Activated B cell treated with CpG ODN at 0.5 μM for 24 hours (primary cell): ENCODE measurements around the gene GABPB2. TPM values are rescaled to one million over a fixed set of nuclear protein-coding genes. Genes with fewer than 3 reads are reported as not detected.

Experiments
- ATAC-seq: fragments of 200-7000 bp; cut with Tn5 transposase; one replicate; pipeline ENCODE4 v1.10.0; 2021; ENCODE audit warnings: low read depth, mild to moderate bottlenecking, moderate library complexity
- CTCF ChIA-PET: fragments of 350-600 bp; sonication (Branson Sonifier 250); formaldehyde crosslinking; loops from one replicate; lab custom pipeline; 2021; ENCODE audit warnings: antibody characterized with exemption; lab: Charles Lee
- POLR2A ChIA-PET: fragments of 350-600 bp; sonication (Branson Sonifier 250); formaldehyde crosslinking; loops from one replicate; lab custom pipeline; 2021; ENCODE audit warnings: antibody characterized with exemption; lab: Charles Lee
- DNase-seq: peaks from one replicate; pipeline ENCODE4 v3.0.0; 2022
- H3K27ac Mint-ChIP-seq: one replicate; pipeline ENCODE4 v1.8.0; 2020; ENCODE audit warnings: mixed read lengths
- H3K27me3 Mint-ChIP-seq: one replicate; pipeline ENCODE4 v1.8.0; 2021; ENCODE audit warnings: mixed read lengths
- H3K36me3 Mint-ChIP-seq: one replicate; pipeline ENCODE4 v1.8.0; 2021; ENCODE audit warnings: low read depth, mixed read lengths
- H3K4me1 Mint-ChIP-seq: one replicate; pipeline ENCODE4 v1.8.0; 2021; ENCODE audit warnings: mixed read lengths
- H3K4me3 Mint-ChIP-seq: one replicate; pipeline ENCODE4 v1.8.0; 2020; ENCODE audit warnings: mild to moderate bottlenecking, mixed read lengths
- H3K9me3 Mint-ChIP-seq: one replicate; pipeline ENCODE4 v1.8.0; 2020; ENCODE audit warnings: mixed read lengths
- intact Hi-C: fragments of 100-400 bp; cut with micrococcal nuclease; formaldehyde crosslinking; loops from one replicate; pipeline ENCODE4 v1.15.1; 2024
- total RNA-seq: library from RNA; stranded (reverse); gene quantifications from 2 replicates; pipeline ENCODE4 v1.2.3, GENCODE V29; 2022
- TF ChIP-seq, protein P1 (sequence below): fragments of 200-600 bp; IDR thresholded peaks from one replicate; pipeline ENCODE4 v1.8.0; 2022; ENCODE audit warnings: antibody characterized with exemption, mild to moderate bottlenecking

Gene GABPB2
- total RNA-seq, 1 donor from 2014 or later, result 17.4 TPM

DNA sequence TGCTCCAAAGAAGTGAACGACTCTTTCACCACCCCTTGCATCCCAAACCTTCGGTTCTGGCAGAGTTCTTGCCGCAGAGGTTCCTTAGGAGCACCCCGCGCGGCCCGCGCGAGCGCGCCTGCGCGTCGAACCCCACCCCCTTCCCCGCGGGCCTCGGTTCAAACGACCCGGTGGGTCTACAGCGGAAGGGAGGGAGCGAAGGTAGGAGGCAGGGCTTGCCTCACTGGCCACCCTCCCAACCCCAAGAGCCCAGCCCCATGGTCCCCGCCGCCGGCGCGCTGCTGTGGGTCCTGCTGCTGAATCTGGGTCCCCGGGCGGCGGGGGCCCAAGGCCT is 23.0 kb upstream of the GABPB2 start, which contains the start of gene C1orf56:
Gene C1orf56 (plus strand): TSS at position 161 of the 334 bp plus-strand sequence. CDS start 97 bp downstream, at position 258.
- peak; percentile 56 for DNase-seq
- Mint-ChIP-seq H3K9me3 (no peaks in the 10 kb centered on the region), H3K4me1 (peaks cover 42% of the 10 kb centered on the region), H3K27ac (peak within 1 kb of the TSS; percentile 89), H3K4me3 (peak within 1 kb of the TSS; percentile 94), H3K27me3 (no peaks in the 10 kb centered on the region), H3K36me3 (peaks cover 24% of the 10 kb centered on the region)
- ChIA-PET POLR2A (interaction anchor here (0.6 to 4.7 kb wide), 10 partner anchors 11 to 716 kb away, joined by 3 to 63 read pairs (median 5); partner anchors contain the start of genes CDC42SE1, GABPB2, MINDY1 and MLLT11), CTCF (interaction anchor here (1.1 to 2.3 kb wide), 4 partner anchors 10 to 24 kb away, joined by 5 to 10 read pairs (median 9); partner anchors contain the start of genes CDC42SE1, GABPB2 and MLLT11)
- ATAC-seq, result peak; percentile 78
- intact Hi-C loops, result loop anchor here (5.0 kb wide), 1 partner anchor 170 kb away; the partner anchor contains the start of gene ARNT
- TF ChIP-seq, protein P1, sequence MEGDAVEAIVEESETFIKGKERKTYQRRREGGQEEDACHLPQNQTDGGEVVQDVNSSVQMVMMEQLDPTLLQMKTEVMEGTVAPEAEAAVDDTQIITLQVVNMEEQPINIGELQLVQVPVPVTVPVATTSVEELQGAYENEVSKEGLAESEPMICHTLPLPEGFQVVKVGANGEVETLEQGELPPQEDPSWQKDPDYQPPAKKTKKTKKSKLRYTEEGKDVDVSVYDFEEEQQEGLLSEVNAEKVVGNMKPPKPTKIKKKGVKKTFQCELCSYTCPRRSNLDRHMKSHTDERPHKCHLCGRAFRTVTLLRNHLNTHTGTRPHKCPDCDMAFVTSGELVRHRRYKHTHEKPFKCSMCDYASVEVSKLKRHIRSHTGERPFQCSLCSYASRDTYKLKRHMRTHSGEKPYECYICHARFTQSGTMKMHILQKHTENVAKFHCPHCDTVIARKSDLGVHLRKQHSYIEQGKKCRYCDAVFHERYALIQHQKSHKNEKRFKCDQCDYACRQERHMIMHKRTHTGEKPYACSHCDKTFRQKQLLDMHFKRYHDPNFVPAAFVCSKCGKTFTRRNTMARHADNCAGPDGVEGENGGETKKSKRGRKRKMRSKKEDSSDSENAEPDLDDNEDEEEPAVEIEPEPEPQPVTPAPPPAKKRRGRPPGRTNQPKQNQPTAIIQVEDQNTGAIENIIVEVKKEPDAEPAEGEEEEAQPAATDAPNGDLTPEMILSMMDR, result no peak

GRCh38 chr1:151047925-151048644 is 22.5 kb upstream of the GABPB2 start:
- Mint-ChIP-seq H3K9me3 (no peaks in the 10 kb centered on the region), H3K27ac (peak overlapping the region; percentile 89)
- intact Hi-C loops, result loop anchor here (1.0 to 5.0 kb wide), 5 partner anchors 11 to 171 kb away; partner anchors contain the start of genes ARNT, CDC42SE1, GABPB2 and PRUNE1

DNA sequence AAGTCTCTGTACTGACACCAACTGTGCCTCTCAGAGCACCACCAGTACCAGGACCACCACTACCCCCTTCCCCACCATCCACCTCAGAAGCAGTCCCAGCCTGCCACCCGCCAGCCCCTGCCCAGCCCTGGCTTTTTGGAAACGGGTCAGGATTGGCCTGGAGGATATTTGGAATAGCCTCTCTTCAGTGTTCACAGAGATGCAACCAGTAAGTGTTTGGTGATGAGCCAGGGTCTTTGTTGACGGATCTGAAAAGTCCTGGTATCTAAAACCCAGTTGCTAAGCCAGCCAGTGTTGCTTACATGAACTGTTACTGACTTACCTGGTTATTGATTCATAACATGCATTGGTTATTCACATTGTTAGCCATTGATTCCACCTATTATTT is 21.9 kb upstream of the GABPB2 start:
- peaks cover 42% of the 10 kb centered on the region for H3K4me1 Mint-ChIP-seq
- POLR2A ChIA-PET, result interaction anchor here (1.0 to 4.7 kb wide), 4 partner anchors 10 to 148 kb away, joined by 3 to 63 read pairs (median 20); partner anchors contain the start of genes CDC42SE1, GABPB2 and MLLT11

More at GRCh38 chr1:151047925-151048644, 22.5 kb upstream of the GABPB2 start:
- Mint-ChIP-seq H3K36me3 (peaks cover 27% of the 10 kb centered on the region), H3K27me3 (no peaks in the 10 kb centered on the region), H3K4me1 (peaks cover 42% of the 10 kb centered on the region), H3K4me3 (peak overlapping the region; percentile 94)
- TF ChIP-seq, protein P1, result no peak
- ATAC-seq (peak; percentile 74), DNase-seq (peak; percentile 58)
- ChIA-PET POLR2A (interaction anchor here (0.5 to 4.7 kb wide), 11 partner anchors 10 to 407 kb away, joined by 3 to 63 read pairs (median 5); partner anchors contain the start of genes CDC42SE1, GABPB2, MINDY1 and MLLT11), CTCF (interaction anchor here (1.0 to 2.3 kb wide), 5 partner anchors 10 to 52 kb away, joined by 4 to 10 read pairs (median 9); partner anchors contain the start of genes CDC42SE1, GABPB2 and MLLT11)

GRCh38 chr1:151049458-151049857 is 21.1 kb upstream of the GABPB2 start:
- Mint-ChIP-seq H3K27me3 (no peaks in the 10 kb centered on the region), H3K9me3 (no peaks in the 10 kb centered on the region), H3K27ac (peak overlapping the region; percentile 44), H3K4me1 (peaks cover 45% of the 10 kb centered on the region), H3K36me3 (peaks cover 40% of the 10 kb centered on the region), H3K4me3 (peak overlapping the region; percentile 24)
- ChIA-PET POLR2A (interaction anchor here (0.7 to 4.7 kb wide), 3 partner anchors 19 to 890 kb away, joined by 3 to 37 read pairs (median 3); partner anchors contain the start of gene GABPB2), CTCF (interaction anchor here (1.2 to 1.3 kb wide), 2 partner anchors 9 to 26 kb away, joined by 3 to 5 read pairs; no protein-coding TSS in a partner anchor)
- TF ChIP-seq, protein P1, result no peak
- intact Hi-C loops, result loop anchor here (2.0 to 5.0 kb wide), 2 partner anchors 41 to 172 kb away; partner anchors contain the start of genes ARNT and PRUNE1
- no peak for ATAC-seq
- DNase-seq, result no peak

More for the DNA sequence above, 21.9 kb upstream of the GABPB2 start:
- no peaks in the 10 kb centered on the region for H3K9me3 Mint-ChIP-seq
- peaks cover 32% of the 10 kb centered on the region for H3K36me3 Mint-ChIP-seq
- peak overlapping the region; percentile 89 for H3K27ac Mint-ChIP-seq
- intact Hi-C loops, result loop anchor here (1.0 to 5.0 kb wide), 5 partner anchors 11 to 171 kb away; partner anchors contain the start of genes ARNT, CDC42SE1, GABPB2 and PRUNE1
- CTCF ChIA-PET, result interaction anchor here (1.0 to 2.3 kb wide), 4 partner anchors 9 to 51 kb away, joined by 4 to 10 read pairs (median 9); partner anchors contain the start of genes GABPB2 and MLLT11
- no peaks in the 10 kb centered on the region for H3K27me3 Mint-ChIP-seq
- no peak for ATAC-seq
- TF ChIP-seq, protein P1, result no peak
- peak overlapping the region; percentile 94 for H3K4me3 Mint-ChIP-seq
- DNase-seq, result no peak
